ENCODE data around the gene FECH.

- TF ChIP-seq CTCF (IDR thresholded peaks at IDR 0.05) (no peak), POLR2A (IDR thresholded peaks at IDR 0.05) (no peak)
Observed at GRCh38 chr18:57579934-57580333, 6.6 kb downstream of the FECH start.
